HT-29 (cell line): ENCODE data around the gene SLC37A1. TPM values are rescaled to one million over a fixed set of nuclear protein-coding genes. Genes with fewer than 3 reads are reported as not detected.

Experiments used
- DNase-seq: peaks from one replicate; pipeline ENCODE4 v3.0.0-alpha.2; 2015; ENCODE audit warnings: low spot score
- total RNA-seq: library from RNA; depleted of rRNA; stranded (reverse); fragments of >200 nt; shearing (Covaris generic); gene quantifications from 2 replicates; pipeline ENCODE4 v1.2.3, GENCODE V29; 2014

The SLC37A1 gene
- total RNA-seq, 1 experiment from 2014 or later, result 102 TPM

GRCh38 chr21:42560517-42561179, 47.0 kb downstream of the SLC37A1 start:
- DNase-seq, result no peak

GRCh38 chr21:42561762-42562650, 48.4 kb downstream of the SLC37A1 start:
- no peak for DNase-seq

- no peak for DNase-seq
These were observed 49.2 kb downstream of the SLC37A1 start for GRCh38 chr21:42562816-42563215.

GRCh38 chr21:42563261-42563660, 49.6 kb downstream of the SLC37A1 start:
- DNase-seq, result no peak

- no peak for DNase-seq
These were observed 50.0 kb downstream of the SLC37A1 start for GRCh38 chr21:42563686-42564085.

- DNase-seq, result no peak
These were observed 50.9 kb downstream of the SLC37A1 start for GRCh38 chr21:42564561-42564971.

- no peak for DNase-seq
These were observed 51.7 kb downstream of the SLC37A1 start for GRCh38 chr21:42565206-42565810.

- no peak for DNase-seq
These were observed 52.4 kb downstream of the SLC37A1 start for GRCh38 chr21:42565886-42566523.

- no peak for DNase-seq
These were observed 53.0 kb downstream of the SLC37A1 start for GRCh38 chr21:42566524-42567213.

- no peak for DNase-seq
These were observed 53.5 kb downstream of the SLC37A1 start for GRCh38 chr21:42567214-42567555.

- DNase-seq, result no peak
These were observed 54.2 kb downstream of the SLC37A1 start for GRCh38 chr21:42567861-42568260.

- DNase-seq, result no peak
These were observed 54.7 kb downstream of the SLC37A1 start for GRCh38 chr21:42568376-42568775.

- DNase-seq, result no peak
These were observed 55.4 kb downstream of the SLC37A1 start for GRCh38 chr21:42568866-42569731.

- no peak for DNase-seq
These were observed 56.2 kb downstream of the SLC37A1 start for GRCh38 chr21:42569732-42570301.

GRCh38 chr21:42570362-42570761, 56.7 kb downstream of the SLC37A1 start:
- DNase-seq, result no peak

GRCh38 chr21:42570841-42571387, 57.3 kb downstream of the SLC37A1 start:
- DNase-seq, result no peak

- DNase-seq, result no peak
These were observed 57.9 kb downstream of the SLC37A1 start for GRCh38 chr21:42571391-42572150.

- no peak for DNase-seq
These were observed 59.3 kb downstream of the SLC37A1 start for GRCh38 chr21:42572906-42573495.
